Pulmonary artery endothelial cell (primary cell): Measurements from ENCODE around the gene AOPEP. TPM values are rescaled to one million over a fixed set of nuclear protein-coding genes. Genes with fewer than 3 reads are reported as not detected.
A peak's percentile ranks its signal among the peaks of the same experiment; 100 is the strongest.

Experiments
- DNase-seq: peaks from one replicate; pipeline ENCODE4 v3.0.0-alpha.2; 2011; ENCODE audit warnings: low read depth, low spot score
- total RNA-seq: library from RNA; depleted of rRNA; stranded (reverse); fragments of >200 nt; gene quantifications from 2 replicates; pipeline ENCODE4 v1.2.3, GENCODE V29; 2014

The AOPEP gene, protein sequence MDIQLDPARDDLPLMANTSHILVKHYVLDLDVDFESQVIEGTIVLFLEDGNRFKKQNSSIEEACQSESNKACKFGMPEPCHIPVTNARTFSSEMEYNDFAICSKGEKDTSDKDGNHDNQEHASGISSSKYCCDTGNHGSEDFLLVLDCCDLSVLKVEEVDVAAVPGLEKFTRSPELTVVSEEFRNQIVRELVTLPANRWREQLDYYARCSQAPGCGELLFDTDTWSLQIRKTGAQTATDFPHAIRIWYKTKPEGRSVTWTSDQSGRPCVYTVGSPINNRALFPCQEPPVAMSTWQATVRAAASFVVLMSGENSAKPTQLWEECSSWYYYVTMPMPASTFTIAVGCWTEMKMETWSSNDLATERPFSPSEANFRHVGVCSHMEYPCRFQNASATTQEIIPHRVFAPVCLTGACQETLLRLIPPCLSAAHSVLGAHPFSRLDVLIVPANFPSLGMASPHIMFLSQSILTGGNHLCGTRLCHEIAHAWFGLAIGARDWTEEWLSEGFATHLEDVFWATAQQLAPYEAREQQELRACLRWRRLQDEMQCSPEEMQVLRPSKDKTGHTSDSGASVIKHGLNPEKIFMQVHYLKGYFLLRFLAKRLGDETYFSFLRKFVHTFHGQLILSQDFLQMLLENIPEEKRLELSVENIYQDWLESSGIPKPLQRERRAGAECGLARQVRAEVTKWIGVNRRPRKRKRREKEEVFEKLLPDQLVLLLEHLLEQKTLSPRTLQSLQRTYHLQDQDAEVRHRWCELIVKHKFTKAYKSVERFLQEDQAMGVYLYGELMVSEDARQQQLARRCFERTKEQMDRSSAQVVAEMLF
- 19.2 and 36.1 TPM in 2 replicates for total RNA-seq

GRCh38 chr9:94726495-94727191 is at the start of gene AOPEP:
AOPEP (plus strand) TSS chr9:94726699; CDS start chr9:94759784, 33,085 bp downstream.
- DNase-seq, result peak; percentile 71

GRCh38 chr9:94677929-94678328 is 48.6 kb upstream of the AOPEP start:
- no peak for DNase-seq

GRCh38 chr9:94679587-94679986 is 46.9 kb upstream of the AOPEP start:
- DNase-seq, result no peak

DNA sequence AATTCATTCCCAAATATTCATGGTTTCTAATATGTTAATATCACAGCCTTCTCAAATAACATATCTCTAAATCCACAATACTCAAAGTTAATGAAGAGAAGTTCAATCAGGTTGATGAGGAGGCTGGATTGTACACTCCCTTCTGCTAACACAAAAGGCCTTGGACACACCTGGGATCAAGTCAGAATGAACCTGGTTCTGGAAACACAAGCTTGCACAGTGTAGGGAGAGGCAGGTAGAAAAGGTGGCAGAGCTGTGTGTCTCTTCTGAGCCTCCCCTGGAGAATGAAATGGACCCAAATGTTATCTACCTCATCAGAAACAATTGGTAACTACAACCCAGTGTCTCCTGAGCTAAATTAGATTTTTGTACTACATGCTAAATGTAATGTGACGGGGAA is 46.5 kb upstream of the AOPEP start:
- no peak for DNase-seq

DNA sequence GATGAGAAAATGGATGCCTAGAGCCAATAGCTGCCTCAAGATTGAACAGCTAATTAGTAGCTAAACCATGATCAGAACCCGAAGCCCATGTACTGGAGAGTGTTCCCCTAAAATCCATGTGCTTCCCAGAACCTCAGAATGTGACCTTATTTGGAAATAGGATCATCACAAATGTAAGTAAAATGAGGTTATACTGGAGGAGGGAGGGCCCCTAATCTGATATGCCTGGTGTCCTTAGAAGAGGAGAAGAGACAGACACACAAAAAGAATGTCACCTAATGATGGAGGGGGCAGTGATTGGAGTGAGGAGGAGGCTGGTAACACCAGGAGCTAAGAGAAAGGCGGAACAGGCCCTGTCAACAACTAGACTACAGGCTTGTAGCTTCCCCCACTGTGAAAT is 45.9 kb upstream of the AOPEP start:
- DNase-seq, result no peak

- DNase-seq, result peak; percentile 41
These were observed 45.0 kb upstream of the AOPEP start for GRCh38 chr9:94681508-94681907.

- no peak for DNase-seq
These were observed 41.1 kb upstream of the AOPEP start for GRCh38 chr9:94685359-94685758.

DNA sequence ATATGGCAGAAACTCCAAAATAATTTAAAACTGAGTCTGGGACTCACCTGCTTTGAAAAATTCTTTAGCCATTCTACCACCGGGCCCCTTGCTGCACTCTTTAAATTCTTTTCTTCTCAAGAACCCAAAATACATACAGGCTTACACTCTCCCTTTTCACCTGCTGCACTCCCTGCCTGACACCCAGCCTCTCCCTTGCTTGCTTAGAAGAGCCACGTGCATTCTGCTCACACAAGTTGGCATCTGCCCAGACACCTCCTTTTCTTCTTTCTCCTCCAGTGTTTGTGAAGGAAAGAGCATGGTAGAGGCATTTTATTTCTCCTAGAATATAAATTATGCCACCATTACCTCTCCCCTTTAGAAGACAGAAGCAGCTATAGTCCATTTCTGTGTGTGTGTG is 39.0 kb upstream of the AOPEP start:
- no peak for DNase-seq

GRCh38 chr9:94690344-94690743 is 36.2 kb upstream of the AOPEP start:
- DNase-seq, result no peak

GRCh38 chr9:94692601-94693000 is 33.9 kb upstream of the AOPEP start:
- no peak for DNase-seq

DNA sequence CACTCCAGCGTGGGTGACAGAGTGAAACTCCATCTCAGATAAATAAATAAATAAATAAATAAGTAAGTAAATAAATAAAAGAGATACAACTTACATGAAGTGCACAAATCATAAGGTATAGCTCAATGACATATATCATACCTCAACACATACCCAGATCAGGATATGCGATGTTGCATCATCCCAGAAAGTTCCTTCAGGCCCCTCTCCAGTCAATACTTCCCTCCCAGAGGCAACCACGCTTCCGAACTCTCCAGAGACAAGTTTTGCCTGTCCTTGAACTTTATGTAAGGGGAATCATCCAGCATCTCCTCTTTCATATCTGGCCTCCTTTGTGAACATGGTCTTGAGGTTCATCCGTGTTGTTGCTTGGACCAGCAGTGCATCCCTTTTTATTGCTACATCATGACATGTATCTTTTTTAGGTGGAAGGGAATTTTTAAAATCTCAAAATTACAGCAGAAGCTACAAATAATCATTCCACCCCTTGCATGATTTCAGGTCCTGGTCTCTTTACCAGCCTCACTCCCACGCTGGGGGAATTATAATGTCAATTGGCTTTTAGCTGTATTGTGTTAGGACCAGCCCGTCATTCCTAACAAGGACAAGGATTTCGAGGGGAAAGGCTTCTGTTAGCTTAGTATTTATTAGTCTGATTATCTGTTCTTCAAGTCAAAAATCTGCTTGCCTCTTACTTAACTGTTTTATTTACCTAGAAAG is 32.9 kb upstream of the AOPEP start:
- DNase-seq, result no peak

DNA sequence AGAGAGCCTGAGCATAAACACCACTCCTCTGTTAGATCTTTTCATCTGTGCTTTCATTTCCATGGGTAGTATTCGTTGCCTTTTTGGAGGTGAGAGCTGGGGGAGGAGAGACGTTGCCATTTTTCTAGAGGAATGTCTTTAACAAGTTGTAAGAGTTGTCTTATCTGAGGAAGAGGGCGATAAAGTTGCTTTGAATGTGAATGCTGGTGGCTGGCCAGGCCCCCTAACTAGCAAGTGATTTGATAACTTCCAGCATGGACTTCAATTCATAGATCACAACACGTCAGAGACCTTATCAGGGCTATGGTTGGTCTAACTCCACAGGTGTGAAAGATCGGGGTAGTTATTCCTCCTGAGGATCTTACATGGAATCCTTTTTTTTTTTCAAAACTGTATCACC is 30.0 kb upstream of the AOPEP start:
- no peak for DNase-seq

- no peak for DNase-seq
These were observed 28.4 kb upstream of the AOPEP start for GRCh38 chr9:94697972-94698581.

GRCh38 chr9:94699715-94700373 is 26.7 kb upstream of the AOPEP start:
- no peak for DNase-seq

DNA sequence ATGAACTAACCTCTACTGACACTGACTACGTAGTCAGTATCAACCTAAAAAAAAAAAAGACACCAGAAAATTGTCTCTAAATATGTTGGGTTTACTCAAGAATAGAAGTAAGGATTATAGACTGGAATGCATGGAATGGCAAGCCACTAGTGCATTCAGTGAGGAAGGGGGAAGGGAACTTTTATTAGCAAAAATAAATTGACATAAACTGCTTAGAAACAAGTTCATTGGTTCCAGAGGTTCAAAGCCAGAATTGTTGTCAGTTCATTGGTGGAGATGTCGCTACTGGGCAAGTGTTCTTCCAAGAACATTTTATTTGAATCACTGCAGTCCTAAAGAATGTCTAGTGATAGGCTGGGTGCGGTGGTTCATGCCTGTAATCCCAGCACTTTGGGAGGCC is 26.1 kb upstream of the AOPEP start:
- DNase-seq, result no peak

DNA sequence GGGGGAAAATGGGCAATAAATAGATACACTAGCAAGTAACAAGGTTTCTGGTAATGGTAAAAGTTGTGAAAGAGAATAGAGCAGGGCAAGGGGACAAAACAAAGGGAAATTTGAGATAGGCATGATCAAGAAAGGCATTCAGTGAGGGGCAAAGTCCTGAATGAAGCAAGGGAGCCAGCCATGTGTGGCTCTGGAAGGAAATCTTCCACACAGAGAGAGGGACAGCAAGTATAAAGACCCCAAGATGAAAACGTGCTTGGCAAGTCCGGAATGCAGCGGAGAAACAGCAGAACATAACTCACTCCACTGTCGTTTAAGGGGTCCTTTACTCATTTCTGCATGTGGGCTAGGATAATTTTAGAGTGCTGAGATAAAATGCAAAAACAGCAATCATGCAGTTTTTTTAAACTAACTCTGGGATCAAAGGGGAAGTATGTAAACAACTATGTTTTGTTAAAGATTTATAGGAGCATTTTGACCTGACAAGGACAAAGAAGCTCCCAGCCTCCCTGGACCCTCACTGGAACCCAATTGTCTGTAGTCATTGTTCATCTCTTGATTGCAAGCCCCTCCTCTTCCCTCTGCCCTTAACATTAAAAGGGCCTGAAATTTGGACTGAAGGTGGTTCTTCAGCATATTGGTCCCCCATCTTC is 22.9 kb upstream of the AOPEP start:
- no peak for DNase-seq

DNA sequence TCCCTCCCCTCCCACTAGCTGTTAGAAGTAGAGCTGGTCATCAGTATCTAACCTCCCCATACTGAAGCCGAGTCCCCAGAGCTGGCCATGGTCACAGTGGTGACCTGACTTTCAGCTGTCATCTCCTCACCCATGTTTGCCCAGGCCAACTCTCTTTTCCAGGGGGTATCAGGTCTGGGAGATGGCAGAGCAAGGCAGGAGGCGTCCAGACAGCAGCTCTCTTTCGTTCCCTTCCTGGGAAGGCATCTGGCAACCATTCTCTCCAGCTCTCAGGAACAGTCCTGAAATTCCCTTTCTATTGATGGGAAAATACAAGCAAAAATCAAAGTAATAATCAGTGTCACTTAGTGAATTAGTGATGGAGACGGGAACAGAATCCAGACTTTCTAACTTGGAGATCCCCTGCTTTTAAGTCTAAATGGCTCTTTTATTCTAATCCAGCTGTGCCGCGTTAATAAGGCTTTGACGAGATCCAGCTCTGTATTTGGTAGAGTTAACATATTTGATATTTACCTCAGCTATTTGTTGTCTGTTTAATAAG is 21.3 kb upstream of the AOPEP start:
- no peak for DNase-seq

- no peak for DNase-seq
These were observed 19.6 kb upstream of the AOPEP start for GRCh38 chr9:94706922-94707321.

DNA sequence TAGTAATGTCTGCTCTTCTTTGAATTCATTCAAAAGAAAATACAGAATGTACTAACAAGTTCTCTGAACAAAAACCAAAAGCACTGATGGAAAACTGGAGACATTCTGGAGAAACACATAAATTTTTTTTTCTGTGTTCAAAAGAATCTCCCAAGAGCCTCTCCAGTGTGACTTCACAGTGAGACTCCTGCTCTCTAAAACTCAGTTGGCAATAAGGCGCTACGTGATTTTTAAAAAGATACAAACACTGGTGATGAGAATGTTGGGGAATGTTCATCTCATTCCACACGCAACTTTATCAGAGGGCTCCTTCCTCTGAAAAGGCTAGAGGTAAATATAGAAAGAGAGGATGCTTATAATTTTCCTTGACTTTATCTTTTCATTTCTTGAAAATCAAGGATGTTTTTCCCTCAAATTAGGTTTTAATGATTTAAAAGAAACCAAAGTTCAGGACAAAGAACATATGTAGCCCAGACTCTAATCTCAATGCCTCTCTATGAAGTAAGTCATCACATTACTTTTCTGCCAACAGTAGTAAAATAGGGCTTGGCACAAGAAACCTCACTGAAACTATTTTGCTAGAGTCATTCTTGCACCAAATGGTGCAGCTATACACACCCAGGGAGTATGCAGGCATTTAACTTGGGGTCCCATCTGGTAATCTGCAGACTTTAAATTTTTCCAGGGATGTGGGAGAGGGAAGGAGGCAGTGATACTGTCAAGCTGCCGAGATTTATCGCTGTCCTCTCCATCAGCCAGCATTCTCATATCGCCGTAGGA is 12.9 kb upstream of the AOPEP start:
- no peak for DNase-seq
